GM18867 (cell line): ENCODE results near the gene FOXF2.

ENCODE experiments used
- ATAC-seq: cut with Tn5 transposase; IDR thresholded peaks from one replicate; pipeline ENCODE4 v1.9.1; 2021; ENCODE audit warnings: mild to moderate bottlenecking, moderate library complexity; ENCODE audit not compliant: unreplicated experiment

The FOXF2 gene

GRCh38 chr6:1438471-1438881 lies 49.1 kb downstream of the FOXF2 start:
- no peak for ATAC-seq

- ATAC-seq: no peak
Observed at GRCh38 chr6:1439349-1439748, 50.0 kb downstream of the FOXF2 start.

DNA sequence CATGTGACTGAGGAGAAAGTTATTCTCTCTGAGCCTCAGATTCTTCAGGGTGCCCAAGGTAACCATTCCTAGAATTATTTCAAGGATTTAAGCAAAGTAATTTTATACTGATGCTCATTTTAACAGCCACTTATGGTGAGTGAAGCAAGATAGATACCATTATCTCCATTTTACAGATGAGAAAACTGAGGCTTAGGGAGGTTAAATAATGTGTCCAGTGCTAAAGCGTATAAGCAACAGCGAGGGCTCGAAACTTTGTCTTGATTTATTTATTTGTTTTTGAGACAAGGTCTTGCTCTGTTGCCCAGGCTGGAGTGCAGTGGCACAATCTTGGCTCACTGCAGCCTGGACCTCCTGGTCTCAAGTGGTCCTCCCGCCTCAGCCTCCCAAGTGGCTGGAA lies 53.6 kb downstream of the FOXF2 start:
- no peak for ATAC-seq
